ENCODE results near the gene CHIC2.

The CHIC2 gene

DNA sequence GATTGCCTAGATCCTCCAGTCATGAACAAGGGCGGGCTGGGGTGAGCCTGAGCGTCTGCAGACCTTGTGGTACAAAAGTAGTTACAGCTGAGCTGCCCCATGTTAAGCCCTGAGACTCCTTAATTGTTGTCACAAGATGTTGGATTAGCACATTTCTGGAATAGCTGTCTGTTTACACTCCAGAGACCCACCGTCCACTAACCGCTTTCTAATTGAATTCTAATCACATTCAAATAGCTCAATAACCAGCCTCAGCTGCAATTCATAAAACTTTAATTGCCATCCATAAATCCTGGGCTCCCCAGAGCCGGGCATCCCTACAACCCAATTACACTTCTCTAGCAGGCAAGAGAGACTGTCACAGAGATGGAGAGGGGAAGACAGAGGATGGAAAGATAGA is 34.0 kb upstream of the CHIC2 start:
- no peak overlapping the region for H3K4me2 ChIP-seq (ENCODE audit: low read length)
- no peaks in the 10 kb centered on the region for H3K9me3 ChIP-seq (ENCODE audit: low read length)
- H3K36me3 ChIP-seq (ENCODE audit: insufficient read depth, low read length), result no peaks in the 10 kb centered on the region
- H3K4me1 ChIP-seq (ENCODE audit: insufficient read depth, low read length, severe bottlenecking), result peaks cover 14% of the 10 kb centered on the region
- H2AFZ ChIP-seq (ENCODE audit: low read length), result no peak overlapping the region
- no peaks in the 10 kb centered on the region for H3K27me3 ChIP-seq (ENCODE audit: insufficient read depth, low read length)
- no peaks in the 10 kb centered on the region for H3K9me2 ChIP-seq (ENCODE audit: low read depth, low read length)
- no peak overlapping the region for H3K9ac ChIP-seq (ENCODE audit: low read length)
- TF ChIP-seq EZH2 (IDR thresholded peaks at IDR 0.05; ENCODE audit: borderline replicate concordance, low read length), result no peak
- TF ChIP-seq, protein P1, sequence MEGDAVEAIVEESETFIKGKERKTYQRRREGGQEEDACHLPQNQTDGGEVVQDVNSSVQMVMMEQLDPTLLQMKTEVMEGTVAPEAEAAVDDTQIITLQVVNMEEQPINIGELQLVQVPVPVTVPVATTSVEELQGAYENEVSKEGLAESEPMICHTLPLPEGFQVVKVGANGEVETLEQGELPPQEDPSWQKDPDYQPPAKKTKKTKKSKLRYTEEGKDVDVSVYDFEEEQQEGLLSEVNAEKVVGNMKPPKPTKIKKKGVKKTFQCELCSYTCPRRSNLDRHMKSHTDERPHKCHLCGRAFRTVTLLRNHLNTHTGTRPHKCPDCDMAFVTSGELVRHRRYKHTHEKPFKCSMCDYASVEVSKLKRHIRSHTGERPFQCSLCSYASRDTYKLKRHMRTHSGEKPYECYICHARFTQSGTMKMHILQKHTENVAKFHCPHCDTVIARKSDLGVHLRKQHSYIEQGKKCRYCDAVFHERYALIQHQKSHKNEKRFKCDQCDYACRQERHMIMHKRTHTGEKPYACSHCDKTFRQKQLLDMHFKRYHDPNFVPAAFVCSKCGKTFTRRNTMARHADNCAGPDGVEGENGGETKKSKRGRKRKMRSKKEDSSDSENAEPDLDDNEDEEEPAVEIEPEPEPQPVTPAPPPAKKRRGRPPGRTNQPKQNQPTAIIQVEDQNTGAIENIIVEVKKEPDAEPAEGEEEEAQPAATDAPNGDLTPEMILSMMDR (IDR thresholded peaks at IDR 0.05; ENCODE audit: low read length), result no peak
- H3K4me3 ChIP-seq (ENCODE audit: low read depth, low read length, poor library complexity, severe bottlenecking), result no peak overlapping the region
- no peaks in the 10 kb centered on the region for H3F3A ChIP-seq (ENCODE audit: insufficient read depth, low read length)
- no peak overlapping the region for H3K27ac ChIP-seq (ENCODE audit: low read depth, low read length, poor library complexity, severe bottlenecking)
- H3K79me2 ChIP-seq (ENCODE audit: insufficient read depth, low read length), result no peaks in the 10 kb centered on the region
- H4K20me1 ChIP-seq (ENCODE audit: insufficient read depth, low read length), result no peaks in the 10 kb centered on the region

DNA sequence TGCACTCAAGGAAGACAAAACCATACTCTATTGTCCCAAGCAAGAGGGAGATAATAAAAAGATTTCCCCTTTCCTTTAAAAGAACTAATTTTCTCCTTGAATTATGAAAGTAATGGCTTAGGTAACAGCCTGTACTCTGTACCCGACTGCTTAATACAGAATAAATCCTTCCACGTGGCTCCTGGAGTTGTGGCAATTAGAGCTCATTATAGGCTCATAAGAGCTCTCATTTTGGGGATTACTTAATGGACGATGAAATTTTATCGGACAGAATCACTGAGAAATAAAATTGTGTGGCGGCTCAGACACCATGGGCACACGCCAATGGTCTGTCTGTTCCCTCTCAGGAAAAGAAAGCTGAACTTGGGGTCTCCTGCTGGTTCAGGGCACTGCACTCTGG is 32.7 kb upstream of the CHIC2 start:
- H3K9me3 ChIP-seq (ENCODE audit: low read length), result no peaks in the 10 kb centered on the region
- no peaks in the 10 kb centered on the region for H3K36me3 ChIP-seq (ENCODE audit: insufficient read depth, low read length)
- no peaks in the 10 kb centered on the region for H3K79me2 ChIP-seq (ENCODE audit: insufficient read depth, low read length)
- peaks cover 27% of the 10 kb centered on the region for H3K4me1 ChIP-seq (ENCODE audit: insufficient read depth, low read length, severe bottlenecking)
- H4K20me1 ChIP-seq (ENCODE audit: insufficient read depth, low read length), result no peaks in the 10 kb centered on the region
- no peaks in the 10 kb centered on the region for H3K27me3 ChIP-seq (ENCODE audit: insufficient read depth, low read length)
- H3K4me3 ChIP-seq (ENCODE audit: low read depth, low read length, poor library complexity, severe bottlenecking), result no peak overlapping the region
- no peaks in the 10 kb centered on the region for H3F3A ChIP-seq (ENCODE audit: insufficient read depth, low read length)
- no peaks in the 10 kb centered on the region for H3K9me2 ChIP-seq (ENCODE audit: low read depth, low read length)
- TF ChIP-seq EZH2 (IDR thresholded peaks at IDR 0.05; ENCODE audit: borderline replicate concordance, low read length), result no peak
- TF ChIP-seq, protein P1 (IDR thresholded peaks at IDR 0.05; ENCODE audit: low read length), result no peak
- no peak overlapping the region for H2AFZ ChIP-seq (ENCODE audit: low read length)
- no peak overlapping the region for H3K9ac ChIP-seq (ENCODE audit: low read length)
- H3K4me2 ChIP-seq (ENCODE audit: low read length), result no peak overlapping the region
- no peak overlapping the region for H3K27ac ChIP-seq (ENCODE audit: low read depth, low read length, poor library complexity, severe bottlenecking)

DNA sequence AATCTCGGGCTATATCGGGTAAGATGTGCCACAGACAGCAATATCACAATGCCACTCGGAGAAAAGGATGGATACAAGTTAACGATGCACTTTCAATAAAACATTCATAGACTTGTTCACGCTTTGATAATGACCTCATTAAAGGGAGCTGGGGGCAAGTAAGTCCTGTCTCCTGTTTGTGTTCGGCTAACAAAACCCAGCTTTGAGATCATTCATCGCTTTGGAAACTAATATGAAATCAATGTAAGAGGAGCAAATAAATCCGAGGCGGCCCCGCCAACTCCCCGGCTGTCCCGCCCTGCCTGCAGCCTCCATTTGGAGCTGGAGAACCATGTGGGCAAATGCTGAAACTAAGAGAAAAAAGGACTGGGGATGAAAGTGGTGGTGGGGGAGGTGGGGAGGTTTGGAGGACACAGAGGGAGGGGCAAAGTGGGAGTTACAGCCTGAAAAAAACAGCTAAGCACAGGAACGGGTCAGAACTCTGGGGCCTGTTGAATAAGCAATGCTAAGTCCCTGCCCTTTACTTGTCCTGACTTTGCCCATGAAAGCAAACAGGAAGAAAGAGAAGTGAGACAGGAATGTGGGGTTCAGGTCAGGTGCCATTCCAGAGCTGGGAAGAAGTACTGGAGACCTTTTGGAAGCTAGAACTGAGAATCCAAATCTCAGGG is 32.0 kb upstream of the CHIC2 start:
- Histone ChIP-seq H3K4me3 (ENCODE audit: low read depth, low read length, poor library complexity, severe bottlenecking) (no peak overlapping the region), H3K4me1 (ENCODE audit: insufficient read depth, low read length, severe bottlenecking) (peaks cover 33% of the 10 kb centered on the region), H2AFZ (ENCODE audit: low read length) (no peak overlapping the region), H3K9ac (ENCODE audit: low read length) (no peak overlapping the region), H3K9me2 (ENCODE audit: low read depth, low read length) (no peaks in the 10 kb centered on the region), H3K79me2 (ENCODE audit: insufficient read depth, low read length) (no peaks in the 10 kb centered on the region), H3K27ac (ENCODE audit: low read depth, low read length, poor library complexity, severe bottlenecking) (no peak overlapping the region), H4K20me1 (ENCODE audit: insufficient read depth, low read length) (no peaks in the 10 kb centered on the region), H3K9me3 (ENCODE audit: low read length) (no peaks in the 10 kb centered on the region), H3F3A (ENCODE audit: insufficient read depth, low read length) (no peaks in the 10 kb centered on the region), H3K4me2 (ENCODE audit: low read length) (no peak overlapping the region), H3K27me3 (ENCODE audit: insufficient read depth, low read length) (no peaks in the 10 kb centered on the region), H3K36me3 (ENCODE audit: insufficient read depth, low read length) (no peaks in the 10 kb centered on the region)
- TF ChIP-seq, protein P1 (IDR thresholded peaks at IDR 0.05; ENCODE audit: low read length), result no peak
- TF ChIP-seq EZH2 (IDR thresholded peaks at IDR 0.05; ENCODE audit: borderline replicate concordance, low read length), result no peak
